Smooth muscle cell (in vitro differentiated cells): Measurements from ENCODE around the gene RAP1GAP. TPM values are rescaled to one million over a fixed set of nuclear protein-coding genes. Genes with fewer than 3 reads are reported as not detected.
A peak's percentile ranks its signal among the peaks of the same experiment; 100 is the strongest.

ENCODE experiments used
- DNase-seq: peaks from one replicate; lab custom pipeline; 2025; ENCODE audit not compliant: unreplicated experiment; lab: John Stamatoyannopoulos, UW
- H2AFZ ChIP-seq: fragments of 200-600 bp; sonication (generic); 2 replicates; pipeline ENCODE4 v1.6.0; 2016; ENCODE audit warnings: antibody characterized with exemption, low read depth, mild to moderate bottlenecking
- H3F3A ChIP-seq: fragments of 200-600 bp; sonication (generic); 2 replicates; pipeline ENCODE4 v1.6.0; 2017; ENCODE audit warnings: antibody characterized with exemption, low read depth
- H3K27ac ChIP-seq: fragments of 200-600 bp; sonication (generic); 2 replicates; pipeline ENCODE4 v1.5.1; 2016; ENCODE audit warnings: low read depth, mild to moderate bottlenecking
- H3K27me3 ChIP-seq: fragments of 200-600 bp; sonication (generic); 2 replicates; pipeline ENCODE4 v1.6.1; 2016; ENCODE audit warnings: low read depth, mild to moderate bottlenecking
- H3K36me3 ChIP-seq: fragments of 200-600 bp; sonication (generic); 2 replicates; pipeline ENCODE4 v1.5.1; 2016; ENCODE audit warnings: low read depth
- H3K4me1 ChIP-seq: fragments of 200-600 bp; sonication (generic); 2 replicates; pipeline ENCODE4 v1.5.1; 2016; ENCODE audit warnings: low read depth
- H3K4me2 ChIP-seq: fragments of 200-600 bp; sonication (generic); 2 replicates; pipeline ENCODE4 v1.6.0; 2016; ENCODE audit warnings: mild to moderate bottlenecking
- H3K4me3 ChIP-seq: fragments of 200-600 bp; sonication (generic); 2 replicates; pipeline ENCODE4 v1.5.1; 2016; ENCODE audit warnings: mild to moderate bottlenecking
- H3K79me2 ChIP-seq: fragments of 200-600 bp; sonication (generic); 2 replicates; pipeline ENCODE4 v1.6.0; 2016; ENCODE audit warnings: low read depth, mild to moderate bottlenecking
- H3K9ac ChIP-seq: fragments of 200-600 bp; sonication (generic); 2 replicates; pipeline ENCODE4 v1.6.0; 2016; ENCODE audit warnings: low read depth
- H3K9me3 ChIP-seq: fragments of 200-600 bp; sonication (generic); replicated peaks from 2 replicates; pipeline ENCODE4 v1.5.1; 2016; ENCODE audit warnings: low read depth
- H4K20me1 ChIP-seq: fragments of 200-600 bp; sonication (generic); 2 replicates; pipeline ENCODE4 v1.6.0; 2016; ENCODE audit warnings: low read depth
- CTCF ChIP-seq: fragments of 200-600 bp; sonication (generic); IDR thresholded peaks from 2 replicates; pipeline ENCODE4 v1.5.1; 2017; ENCODE audit warnings: borderline replicate concordance, mild to moderate bottlenecking, antibody characterized with exemption; ENCODE audit not compliant: insufficient read depth, poor library complexity, severe bottlenecking
- WGBS: methylation state at CpG from one replicate; pipeline ENCODE4 v1.1.7; 2016; ENCODE audit warnings: low lambda C conversion rate; 5-methylcytosine and 5-hydroxymethylcytosine counted together
- polyA plus RNA-seq: library from polyadenylated mRNA; unstranded; fragments of >200 nt; fragmentation: Nextera tagmentation; extraction: Ambion mirVana; gene quantifications from 2 replicates; pipeline ENCODE4 v1.2.1, GENCODE V29; 2016
- total RNA-seq: library from RNA; depleted of rRNA; stranded (reverse); fragments of >200 nt; gene quantifications from 2 replicates; pipeline ENCODE4 v1.2.3, GENCODE V29; 2014

RAP1GAP gene
- total and polyA plus RNA-seq, 2 experiments from 2014 or later, result 0.99 to 4.1 TPM

- Histone ChIP-seq H4K20me1 (no peaks in the 10 kb centered on the region), H3K79me2 (no peaks in the 10 kb centered on the region), H3K27ac (no peak overlapping the region), H3K4me1 (no peaks in the 10 kb centered on the region), H3K36me3 (no peaks in the 10 kb centered on the region), H3K4me2 (peak overlapping the region; percentile 84), H3K9me3 (no peaks in the 10 kb centered on the region), H3K9ac (no peak overlapping the region), H3F3A (no peaks in the 10 kb centered on the region), H3K27me3 (peaks cover 14% of the 10 kb centered on the region), H2AFZ (no peak overlapping the region), H3K4me3 (peak overlapping the region; percentile 45)
- no peak for TF ChIP-seq CTCF
- 50% methylated on average over 13 of the region's 80 CpGs for WGBS
- peak; percentile 12 for DNase-seq
Observed at GRCh38 chr1:21651214-21652042, 17.7 kb downstream of the RAP1GAP start.

- no peak for DNase-seq
- no peak for TF ChIP-seq CTCF
- Histone ChIP-seq H3K27ac (no peak overlapping the region), H2AFZ (no peak overlapping the region), H3K27me3 (peaks cover 14% of the 10 kb centered on the region), H3K79me2 (no peaks in the 10 kb centered on the region), H3K4me2 (no peak overlapping the region), H3K9ac (no peak overlapping the region), H3K4me1 (no peaks in the 10 kb centered on the region), H4K20me1 (no peaks in the 10 kb centered on the region), H3K36me3 (no peaks in the 10 kb centered on the region), H3K4me3 (no peak overlapping the region), H3F3A (no peaks in the 10 kb centered on the region), H3K9me3 (no peaks in the 10 kb centered on the region)
- 86% methylated on average over 9 of the region's 9 CpGs for WGBS
Observed at GRCh38 chr1:21650400-21650799, 18.8 kb downstream of the RAP1GAP start.

GRCh38 chr1:21649315-21649714 lies 19.8 kb downstream of the RAP1GAP start:
- Histone ChIP-seq H3F3A (no peaks in the 10 kb centered on the region), H3K9ac (no peak overlapping the region), H3K27me3 (peaks cover 14% of the 10 kb centered on the region), H2AFZ (no peak overlapping the region), H4K20me1 (no peaks in the 10 kb centered on the region), H3K4me3 (no peak overlapping the region), H3K9me3 (no peaks in the 10 kb centered on the region), H3K4me1 (no peaks in the 10 kb centered on the region), H3K4me2 (no peak overlapping the region), H3K27ac (no peak overlapping the region), H3K79me2 (no peaks in the 10 kb centered on the region), H3K36me3 (no peaks in the 10 kb centered on the region)
- no peak for TF ChIP-seq CTCF
- WGBS, result 73% methylated on average over 2 of the region's 2 CpGs
- DNase-seq, result no peak

GRCh38 chr1:21648791-21649190 lies 20.4 kb downstream of the RAP1GAP start:
- H3K27me3 ChIP-seq, result peaks cover 14% of the 10 kb centered on the region
- 85% methylated on average over 10 of the region's 10 CpGs for WGBS
- no peak for TF ChIP-seq CTCF

More at GRCh38 chr1:21648791-21649190, 20.4 kb downstream of the RAP1GAP start:
- Histone ChIP-seq H3K27ac (no peak overlapping the region), H4K20me1 (no peaks in the 10 kb centered on the region), H3K4me3 (no peak overlapping the region), H3K79me2 (no peaks in the 10 kb centered on the region), H3K9ac (no peak overlapping the region), H3K9me3 (no peaks in the 10 kb centered on the region), H3K4me1 (no peaks in the 10 kb centered on the region), H3K4me2 (no peak overlapping the region), H3K36me3 (no peaks in the 10 kb centered on the region), H3F3A (no peaks in the 10 kb centered on the region), H2AFZ (no peak overlapping the region)
- no peak for DNase-seq
